IMR-90 (cell line): ENCODE data around the gene UST. TPM values are rescaled to one million over a fixed set of nuclear protein-coding genes. Genes with fewer than 3 reads are reported as not detected.

Experiments used
- ATAC-seq: fragments of 200-7000 bp; cut with Tn5 transposase; 2 replicates; pipeline ENCODE4 v1.9.1; 2020; ENCODE audit warnings: low read depth, mild to moderate bottlenecking, moderate library complexity
- BruUV-seq: library from RNA; stranded (reverse); fragments of 400-500 nt; replicated peaks from 2 replicates; lab custom pipeline; 2021; lab: Mats Ljungman, UMichigan
- CTCF ChIA-PET: fragments of 300-600 bp; formaldehyde crosslinking; extraction: SDS; loops from one replicate; lab custom pipeline; 2021; ENCODE audit warnings: antibody characterized with exemption; lab: Yijun Ruan, JAX
- POLR2A ChIA-PET: fragments of 300-600 bp; sonication (Branson Sonifier 250); formaldehyde crosslinking; loops from one replicate; lab custom pipeline; 2022; ENCODE audit warnings: antibody characterized with exemption; ENCODE audit not compliant: unreplicated experiment; lab: Charles Lee
- DNase-seq: peaks from one replicate; pipeline ENCODE4 v3.0.0; 2013
- H2AFZ ChIP-seq: replicated peaks from 2 replicates; pipeline ENCODE3; 2013; ENCODE audit warnings: low read length, mild to moderate bottlenecking; ENCODE audit not compliant: poor library complexity
- H2AK5ac ChIP-seq: 2 replicates; pipeline ENCODE4 v1.6.1; 2013; ENCODE audit warnings: low read depth, low read length, inconsistent platforms
- H2AK9ac ChIP-seq: replicated peaks from 2 replicates; pipeline ENCODE3; 2013; ENCODE audit warnings: mild to moderate bottlenecking, low read depth, low read length, moderate library complexity; ENCODE audit not compliant: poor library complexity
- H2BK120ac ChIP-seq: 2 replicates; pipeline ENCODE4 v1.6.1; 2013; ENCODE audit warnings: low read depth, low read length, inconsistent platforms
- H2BK15ac ChIP-seq: 3 replicates; pipeline ENCODE4 v1.6.1; 2013; ENCODE audit warnings: low read depth, low read length, inconsistent platforms
- H2BK20ac ChIP-seq: 2 replicates; pipeline ENCODE4 v1.6.1; 2013; ENCODE audit warnings: low read depth, mild to moderate bottlenecking, inconsistent platforms, low read length, moderate library complexity
- H2BK5ac ChIP-seq: 2 replicates; pipeline ENCODE4 v1.6.1; 2013; ENCODE audit warnings: mild to moderate bottlenecking, low read depth, low read length, inconsistent platforms; ENCODE audit not compliant: poor library complexity, severe bottlenecking
- H3K14ac ChIP-seq: replicated peaks from 2 replicates; pipeline ENCODE4 v1.6.1; 2013; ENCODE audit warnings: low read depth, low read length, inconsistent platforms
- H3K18ac ChIP-seq: 2 replicates; pipeline ENCODE4 v1.6.1; 2013; ENCODE audit warnings: low read depth, low read length, control low read depth
- H3K23ac ChIP-seq: 2 replicates; pipeline ENCODE4 v1.6.1; 2013; ENCODE audit warnings: low read depth, low read length, inconsistent platforms
- H3K27ac ChIP-seq: 2 replicates; pipeline ENCODE4 v1.5.1; 2013; ENCODE audit warnings: mild to moderate bottlenecking, control low read depth, low read length; ENCODE audit not compliant: insufficient read depth
- H3K27me3 ChIP-seq: 2 replicates; pipeline ENCODE4 v1.6.1; 2013; ENCODE audit warnings: low read length; ENCODE audit not compliant: control insufficient read depth, insufficient read depth
- H3K36me3 ChIP-seq: 2 replicates; pipeline ENCODE4 v1.6.1; 2013; ENCODE audit warnings: low read length, mixed read lengths; ENCODE audit not compliant: control insufficient read depth, insufficient read depth
- H3K4ac ChIP-seq: 2 replicates; pipeline ENCODE4 v1.6.1; 2013; ENCODE audit warnings: low read depth, low read length, inconsistent platforms
- H3K4me1 ChIP-seq: 2 replicates; pipeline ENCODE4 v1.6.1; 2013; ENCODE audit warnings: low read length, mixed read lengths; ENCODE audit not compliant: control insufficient read depth, insufficient read depth
- H3K4me2 ChIP-seq: 2 replicates; pipeline ENCODE4 v1.6.1; 2013; ENCODE audit warnings: low read depth, mild to moderate bottlenecking, control low read depth, low read length, moderate library complexity
- H3K4me3 ChIP-seq: 2 replicates; pipeline ENCODE4 v1.5.1; 2013; ENCODE audit warnings: low read depth, mild to moderate bottlenecking, control low read depth, low read length, moderate library complexity; ENCODE audit not compliant: insufficient read depth
- H3K56ac ChIP-seq: 2 replicates; pipeline ENCODE4 v1.6.1; 2013; ENCODE audit warnings: low read length, inconsistent platforms; ENCODE audit not compliant: insufficient read depth; ENCODE audit errors: extremely low read depth
- H3K79me1 ChIP-seq, 2 experiments: 2 replicates each; pipeline ENCODE4 v1.6.1; 2013; ENCODE audit warnings: low read length in 2 of 2, inconsistent platforms in 1 of 2, low read depth in 1 of 2
- H3K9ac ChIP-seq: 2 replicates; pipeline ENCODE4 v1.6.1; 2013; ENCODE audit warnings: low read depth, low read length, control low read depth
- H3K9me1 ChIP-seq: 2 replicates; pipeline ENCODE4 v1.6.1; 2013; ENCODE audit warnings: low read length, inconsistent platforms; ENCODE audit not compliant: insufficient read depth
- H3K9me3 ChIP-seq: 2 replicates; pipeline ENCODE4 v1.6.1; 2013; ENCODE audit warnings: low read length; ENCODE audit not compliant: control insufficient read depth, insufficient read depth
- H4K20me1 ChIP-seq: 2 replicates; pipeline ENCODE4 v1.6.1; 2013; ENCODE audit warnings: low read length, inconsistent platforms; ENCODE audit not compliant: insufficient read depth
- H4K5ac ChIP-seq: 2 replicates; pipeline ENCODE4 v1.6.1; 2013; ENCODE audit warnings: mild to moderate bottlenecking, low read depth, low read length, control low read depth
- H4K8ac ChIP-seq, 2 experiments: 2 replicates each; pipeline ENCODE4 v1.6.1; 2013; ENCODE audit warnings: low read depth in 2 of 2, low read length in 2 of 2, control low read depth in 1 of 2, inconsistent platforms in 1 of 2
- H4K91ac ChIP-seq: 2 replicates; pipeline ENCODE4 v1.6.1; 2013; ENCODE audit warnings: low read depth, low read length, inconsistent platforms; ENCODE audit not compliant: insufficient read depth
- FOS ChIP-seq: fragments of 150-350 bp; IDR thresholded peaks from 2 replicates; pipeline ENCODE4 v1.6.1; 2016; ENCODE audit warnings: low read depth, low read length
- NFE2L2 ChIP-seq: fragments of 150-350 bp; IDR thresholded peaks from 2 replicates; pipeline ENCODE4 v1.6.1; 2016; ENCODE audit warnings: low read depth, mild to moderate bottlenecking, low read length
- RAD21 ChIP-seq: IDR thresholded peaks from 2 replicates; pipeline ENCODE4 v1.6.1; 2012; ENCODE audit warnings: low read length, improper control_type of control experiment
- WGBS, 2 experiments: methylation state at CpG; one replicate each; pipeline versions ENCODE4 v1.1.5 to v1.1.7; 2013; ENCODE audit warnings: missing lambda C conversion rate in 2 of 2; ENCODE audit not compliant: insufficient read length in 1 of 2; ENCODE audit errors: extremely low coverage in 2 of 2; 5-methylcytosine and 5-hydroxymethylcytosine counted together
- dilution Hi-C: fragments of 300-500 bp; cut with HindIII; formaldehyde crosslinking; loops from one replicate; pipeline ENCODE4 v1.14.3; 2018; ENCODE audit warnings: low sequenced_read_pairs; ENCODE audit not compliant: unreplicated experiment
- in situ Hi-C: fragments of 300-500 bp; cut with MboI; formaldehyde crosslinking; loops from 3 replicates; pipeline ENCODE4 v1.14.3; 2019; ENCODE audit warnings: low sequenced_read_pairs, inconsistent platforms, mixed read lengths
- intact Hi-C: fragments of 100-400 bp; cut with micrococcal nuclease; formaldehyde crosslinking; loops from 2 replicates; pipeline ENCODE4 v1.10.0; 2022
- polyA plus RNA-seq, 3 experiments: library from polyadenylated mRNA; depleted of rRNA; stranded (reverse); fragments of >200 nt; gene quantifications; 2 replicates each; pipeline ENCODE4 v1.2.3, GENCODE V29; 2012; ENCODE audit warnings: low replicate concordance in 1 of 3
- total RNA-seq: library from RNA; depleted of rRNA; stranded (reverse); fragments of >200 nt; gene quantifications from 2 replicates; pipeline ENCODE4 v1.2.3, GENCODE V29; 2012

The UST gene
- total and polyA plus RNA-seq, 2 of the 4 experiments (the other 2 are of a cell fraction), result 7.7 to 13.8 TPM

GRCh38 chr6:149057464-149057840 is 310.6 kb downstream of the UST start:
- Histone ChIP-seq H3K4me2 (no peak overlapping the region), H2AK9ac (no peak overlapping the region), H4K5ac (no peak overlapping the region), H2AFZ (no peak overlapping the region), H3K4me3 (no peak overlapping the region), H2BK20ac (no peak overlapping the region), H2BK15ac (no peak overlapping the region), H3K9ac (no peak overlapping the region), H3K4me1 (peaks cover 16% of the 10 kb centered on the region), H3K4ac (no peak overlapping the region), H3K27ac (no peak overlapping the region), H4K91ac (no peak overlapping the region), H3K79me1 (no peaks in the 10 kb centered on the region), H4K20me1 (0 out of 2 replicates have a peak, but pooled peaks cover 3% of the 10 kb centered on the region), H2BK5ac (no peak overlapping the region), H3K18ac (no peak overlapping the region), H3K9me3 (no peaks in the 10 kb centered on the region), H3K56ac (no peak overlapping the region), H2BK120ac (no peak overlapping the region), H2AK5ac (no peak overlapping the region), H3K14ac (no peak overlapping the region), H3K27me3 (no peaks in the 10 kb centered on the region), H3K9me1 (no peaks in the 10 kb centered on the region), H4K8ac (no peak overlapping the region), H3K23ac (no peak overlapping the region), H3K36me3 (no peaks in the 10 kb centered on the region)
- intact Hi-C loops, result no loop called here
- in situ Hi-C loops, result no loop called here
- dilution Hi-C loops, result no loop called here
- no peak for ATAC-seq
- no peak for DNase-seq
- no peak for TF ChIP-seq NFE2L2
- TF ChIP-seq FOS, result no peak
- TF ChIP-seq RAD21, result no peak
- WGBS, 2 experiments, result no CpG with 5 or more reads among the region's 1 CpG
- POLR2A ChIA-PET, result no interaction called here
- CTCF ChIA-PET, result no interaction called here
- BruUV-seq, result no TSS peak
